Naive thymus-derived CD4-positive, alpha-beta T cell (primary cell): Measurements from ENCODE around the gene ARHGEF17. TPM values are rescaled to one million over a fixed set of nuclear protein-coding genes. Genes with fewer than 3 reads are reported as not detected.

Experiments used
- ATAC-seq: fragments of 150-1000 bp; cut with Tn5 transposase; 2 replicates; pipeline ENCODE4 v1.10.0; 2021; ENCODE audit warnings: mild to moderate bottlenecking, moderate library complexity
- CTCF ChIA-PET: fragments of 350-600 bp; sonication (Branson Sonifier 250); formaldehyde crosslinking; loops from one replicate; lab custom pipeline; 2021; ENCODE audit warnings: antibody characterized with exemption; lab: Charles Lee
- POLR2A ChIA-PET: fragments of 350-600 bp; sonication (Branson Sonifier 250); formaldehyde crosslinking; loops from one replicate; lab custom pipeline; 2021; ENCODE audit warnings: antibody characterized with exemption, inconsistent platforms; lab: Charles Lee
- DNase-seq, 9 donors: peaks; one replicate each; pipeline versions ENCODE4 v3.0.0 to v3.0.0-alpha.2; 2020 to 2022; ENCODE audit warnings: mixed read lengths in 1 of 9
- H3K27ac ChIP-seq: one replicate; pipeline ENCODE4 v1.7.0; 2013; ENCODE audit warnings: mild to moderate bottlenecking, low read depth, low read length, moderate library complexity
- H3K27me3 ChIP-seq, 2 donors: one replicate each; pipeline ENCODE4 v1.7.0; 2013; ENCODE audit warnings: low read length in 2 of 2, mild to moderate bottlenecking in 2 of 2, moderate library complexity in 2 of 2; ENCODE audit not compliant: control insufficient read depth in 2 of 2, insufficient read depth in 2 of 2
- H3K36me3 ChIP-seq, 3 experiments: 1 replicate in 2 of 3; 2 replicates in 1 of 3; pipeline ENCODE4 v1.7.0; 2013; ENCODE audit warnings: low read length in 3 of 3, mild to moderate bottlenecking in 3 of 3, moderate library complexity in 1 of 3; ENCODE audit not compliant: insufficient read depth in 3 of 3, control insufficient read depth in 2 of 3
- H3K4me1 ChIP-seq, 2 donors: one replicate each; pipeline ENCODE4 v1.7.0; 2013; ENCODE audit warnings: low read length in 2 of 2, mild to moderate bottlenecking in 2 of 2, moderate library complexity in 1 of 2; ENCODE audit not compliant: control insufficient read depth in 2 of 2, insufficient read depth in 2 of 2
- H3K4me3 ChIP-seq: 2 replicates; pipeline ENCODE4 v1.7.0; 2013; ENCODE audit warnings: mild to moderate bottlenecking, low read length
- H3K9me3 ChIP-seq, 3 experiments: 1 replicate in 2 of 3; 2 replicates in 1 of 3; pipeline ENCODE4 v1.7.0; 2013; ENCODE audit warnings: low read length in 3 of 3; ENCODE audit not compliant: control insufficient read depth in 2 of 3
- H3K27ac Mint-ChIP-seq, 9 donors: one replicate each; pipeline ENCODE4 v1.8.0; 2020 to 2022; ENCODE audit warnings: mixed read lengths in 9 of 9, mild to moderate bottlenecking in 8 of 9, moderate library complexity in 5 of 9, inconsistent platforms in 2 of 9
- H3K27me3 Mint-ChIP-seq, 5 donors: one replicate each; pipeline ENCODE4 v1.8.0; 2021 to 2022; ENCODE audit warnings: mixed read lengths in 5 of 5, mild to moderate bottlenecking in 1 of 5
- H3K36me3 Mint-ChIP-seq, 5 donors: one replicate each; pipeline ENCODE4 v1.8.0; 2020 to 2022; ENCODE audit warnings: mixed read lengths in 5 of 5, mild to moderate bottlenecking in 3 of 5, inconsistent platforms in 1 of 5
- H3K4me1 Mint-ChIP-seq, 7 donors: one replicate each; pipeline ENCODE4 v1.8.0; 2020 to 2022; ENCODE audit warnings: mixed read lengths in 7 of 7, mild to moderate bottlenecking in 3 of 7, inconsistent platforms in 1 of 7
- H3K4me3 Mint-ChIP-seq, 10 donors: one replicate each; pipeline ENCODE4 v1.8.0; 2020 to 2022; ENCODE audit warnings: mild to moderate bottlenecking in 10 of 10, mixed read lengths in 10 of 10, moderate library complexity in 6 of 10, inconsistent platforms in 2 of 10
- H3K9me3 Mint-ChIP-seq, 11 donors: one replicate each; pipeline ENCODE4 v1.8.0; 2020 to 2022; ENCODE audit warnings: mixed read lengths in 11 of 11, mild to moderate bottlenecking in 4 of 11, inconsistent platforms in 1 of 11, moderate library complexity in 1 of 11
- intact Hi-C, 2 donors: fragments of 100-400 bp; cut with micrococcal nuclease; formaldehyde crosslinking; loops; one replicate each; pipeline ENCODE4 v1.15.1; 2023
- polyA plus RNA-seq, 2 donors: library from polyadenylated mRNA; unstranded; fragments of 300-500 nt; fragmentation: Illumina TruSeq; gene quantifications; one replicate each; pipeline ENCODE4 v1.2.3, GENCODE V29; 2021
- total RNA-seq, 6 experiments: library from RNA in 5 of 6; stranded (reverse) in 5 of 6; gene quantifications; 1 replicate in 5 of 6; 2 replicates in 1 of 6; pipeline ENCODE4 v1.2.3 and lab custom pipeline; 2021 to 2026

Gene ARHGEF17
- total and polyA plus RNA-seq, 7 experiments from 2014 or later: 0.11 to 1.1 (median 0.98) TPM; not detected in 4

- no peak for DNase-seq
- H3K9me3 Mint-ChIP-seq: no peaks in the 10 kb centered on the region
- no peak overlapping the region for H3K4me3 Mint-ChIP-seq
- intact Hi-C loops: no loop called here
- CTCF ChIA-PET: no interaction called here
- H3K9me3 ChIP-seq: no peaks in the 10 kb centered on the region
- H3K27ac ChIP-seq: no peak overlapping the region
- peaks cover 0 to 4% (median 0%) of the 10 kb centered on the region in 5 donors for H3K36me3 Mint-ChIP-seq
- peaks cover 0 to 10% (median 0%) of the 10 kb centered on the region in 5 donors for H3K27me3 Mint-ChIP-seq
- H3K36me3 ChIP-seq: no peaks in the 10 kb centered on the region
- no peaks in the 10 kb centered on the region for H3K27me3 ChIP-seq
- no peak overlapping the region for H3K27ac Mint-ChIP-seq
- peaks cover 0 to 11% (median 1%) of the 10 kb centered on the region in 7 donors for H3K4me1 Mint-ChIP-seq
- POLR2A ChIA-PET: no interaction called here
- H3K4me1 ChIP-seq: no peaks in the 10 kb centered on the region
- no peak overlapping the region for H3K4me3 ChIP-seq
- ATAC-seq: no peak
Observed at GRCh38 chr11:73316422-73316821, 8.3 kb downstream of the ARHGEF17 start.

- intact Hi-C loops: no loop called here
- no peak overlapping the region for H3K4me3 ChIP-seq
- Mint-ChIP-seq H3K9me3 (no peaks in the 10 kb centered on the region), H3K36me3 (peaks cover 0 to 4% (median 0%) of the 10 kb centered on the region in 5 donors), H3K4me1 (peaks cover 4 to 13% (median 10%) of the 10 kb centered on the region in 7 donors), H3K27ac (no peak overlapping the region), H3K27me3 (peaks cover 0 to 2% (median 0%) of the 10 kb centered on the region in 5 donors), H3K4me3 (no peak overlapping the region)
- ChIA-PET CTCF (interaction anchor here (0.6 to 1.5 kb wide), 2 partner anchors 17 to 615 kb away, joined by 3 to 4 read pairs; no protein-coding TSS in a partner anchor), POLR2A (no interaction called here)
- DNase-seq (no peak), ATAC-seq (no peak)
- H3K36me3 ChIP-seq: no peaks in the 10 kb centered on the region
- H3K4me1 ChIP-seq: no peaks in the 10 kb centered on the region
- no peaks in the 10 kb centered on the region for H3K27me3 ChIP-seq
- H3K27ac ChIP-seq: no peak overlapping the region
- H3K9me3 ChIP-seq: no peaks in the 10 kb centered on the region
Observed at GRCh38 chr11:73317373-73317772, 9.3 kb downstream of the ARHGEF17 start.

- H3K27ac ChIP-seq: no peak overlapping the region
- DNase-seq (no peak), ATAC-seq (no peak)
- Mint-ChIP-seq H3K27me3 (peaks cover 0 to 2% (median 0%) of the 10 kb centered on the region in 5 donors), H3K36me3 (peaks cover 0 to 4% (median 0%) of the 10 kb centered on the region in 5 donors), H3K27ac (peak overlapping the region in 1 of 9 donors; percentile 25), H3K9me3 (no peaks in the 10 kb centered on the region), H3K4me1 (peaks cover 4 to 13% (median 10%) of the 10 kb centered on the region in 7 donors), H3K4me3 (no peak overlapping the region)
- no peaks in the 10 kb centered on the region for H3K36me3 ChIP-seq
- ChIA-PET POLR2A (interaction anchor here (1.5 kb wide), 1 partner anchor 9 kb away, joined by 3 read pairs; no protein-coding TSS in a partner anchor), CTCF (interaction anchor here (1.5 kb wide), 1 partner anchor 16 kb away, joined by 4 read pairs; no protein-coding TSS in a partner anchor)
- H3K27me3 ChIP-seq: no peaks in the 10 kb centered on the region
- intact Hi-C loops: no loop called here
- no peaks in the 10 kb centered on the region for H3K9me3 ChIP-seq
- H3K4me1 ChIP-seq: no peaks in the 10 kb centered on the region
- no peak overlapping the region for H3K4me3 ChIP-seq
Observed at GRCh38 chr11:73317803-73318202, 9.7 kb downstream of the ARHGEF17 start.

- CTCF ChIA-PET: interaction anchor here (1.5 kb wide), 1 partner anchor 16 kb away, joined by 4 read pairs; no protein-coding TSS in a partner anchor
Observed at GRCh38 chr11:73318501-73319011, 10.5 kb downstream of the ARHGEF17 start.

GRCh38 chr11:73320763-73321603 is 12.9 kb downstream of the ARHGEF17 start:
- H3K36me3 Mint-ChIP-seq: peaks cover 0 to 4% (median 0%) of the 10 kb centered on the region in 5 donors
- ATAC-seq (no peak), DNase-seq (no peak)
- H3K4me1 ChIP-seq: no peaks in the 10 kb centered on the region
- intact Hi-C loops: no loop called here
- peaks cover 0 to 11% (median 8%) of the 10 kb centered on the region in 7 donors for H3K4me1 Mint-ChIP-seq
- no peak overlapping the region for H3K4me3 ChIP-seq
- H3K27me3 ChIP-seq: no peaks in the 10 kb centered on the region
- no peaks in the 10 kb centered on the region for H3K9me3 Mint-ChIP-seq
- no peak overlapping the region for H3K27ac ChIP-seq
- H3K27ac Mint-ChIP-seq: no peak overlapping the region
- no peaks in the 10 kb centered on the region for H3K9me3 ChIP-seq
- CTCF ChIA-PET: interaction anchor here (3.3 kb wide), 1 partner anchor 14 kb away, joined by 12 read pairs; no protein-coding TSS in a partner anchor
- no peaks in the 10 kb centered on the region for H3K36me3 ChIP-seq
- H3K4me3 Mint-ChIP-seq: no peak overlapping the region
- peaks cover 0 to under 1% (median 0%) of the 10 kb centered on the region in 5 donors for H3K27me3 Mint-ChIP-seq
- POLR2A ChIA-PET: no interaction called here

More at GRCh38 chr11:73318501-73319011, 10.5 kb downstream of the ARHGEF17 start:
- Histone ChIP-seq H3K4me3 (no peak overlapping the region), H3K4me1 (no peaks in the 10 kb centered on the region), H3K27ac (no peak overlapping the region), H3K9me3 (no peaks in the 10 kb centered on the region), H3K27me3 (no peaks in the 10 kb centered on the region), H3K36me3 (no peaks in the 10 kb centered on the region)
- H3K4me3 Mint-ChIP-seq: no peak overlapping the region
- intact Hi-C loops: no loop called here
- no peak overlapping the region for H3K27ac Mint-ChIP-seq
- DNase-seq: no peak
- peaks cover 0 to 2% (median 0%) of the 10 kb centered on the region in 5 donors for H3K27me3 Mint-ChIP-seq
- H3K4me1 Mint-ChIP-seq: peaks cover 4 to 12% (median 9%) of the 10 kb centered on the region in 7 donors
- peaks cover 0 to 4% (median 0%) of the 10 kb centered on the region in 5 donors for H3K36me3 Mint-ChIP-seq
- no peaks in the 10 kb centered on the region for H3K9me3 Mint-ChIP-seq
- POLR2A ChIA-PET: interaction anchor here (1.5 kb wide), 1 partner anchor 10 kb away, joined by 3 read pairs; no protein-coding TSS in a partner anchor
- no peak for ATAC-seq

- no peaks in the 10 kb centered on the region for H3K27me3 ChIP-seq
- Mint-ChIP-seq H3K9me3 (no peaks in the 10 kb centered on the region), H3K27ac (peak overlapping the region in 2 of 9 donors; percentile 20 to 72), H3K4me1 (peaks cover 0 to 11% (median 8%) of the 10 kb centered on the region in 7 donors), H3K27me3 (no peaks in the 10 kb centered on the region), H3K36me3 (peaks cover 0 to 4% (median 0%) of the 10 kb centered on the region in 5 donors), H3K4me3 (no peak overlapping the region)
- H3K9me3 ChIP-seq: no peaks in the 10 kb centered on the region
- H3K4me1 ChIP-seq: no peaks in the 10 kb centered on the region
- ATAC-seq: no peak
- CTCF ChIA-PET: interaction anchor here (3.3 kb wide), 1 partner anchor 13 kb away, joined by 12 read pairs; no protein-coding TSS in a partner anchor
- no peak overlapping the region for H3K4me3 ChIP-seq
- POLR2A ChIA-PET: no interaction called here
- H3K27ac ChIP-seq: no peak overlapping the region
- DNase-seq: no peak
- no peaks in the 10 kb centered on the region for H3K36me3 ChIP-seq
- intact Hi-C loops: no loop called here
Observed at GRCh38 chr11:73321604-73322381, 13.7 kb downstream of the ARHGEF17 start.
